GM21529 (cell line): ENCODE results near the gene SLC39A2.
"Not testable (repeated sequence)": the region's sequence is repeated elsewhere in the genome, so short reads cannot be mapped to it uniquely, and the experiment has no call there.

Source experiments
- ATAC-seq: cut with Tn5 transposase; IDR thresholded peaks from one replicate; pipeline ENCODE4 v1.9.1; 2021; ENCODE audit not compliant: unreplicated experiment

Gene SLC39A2

DNA sequence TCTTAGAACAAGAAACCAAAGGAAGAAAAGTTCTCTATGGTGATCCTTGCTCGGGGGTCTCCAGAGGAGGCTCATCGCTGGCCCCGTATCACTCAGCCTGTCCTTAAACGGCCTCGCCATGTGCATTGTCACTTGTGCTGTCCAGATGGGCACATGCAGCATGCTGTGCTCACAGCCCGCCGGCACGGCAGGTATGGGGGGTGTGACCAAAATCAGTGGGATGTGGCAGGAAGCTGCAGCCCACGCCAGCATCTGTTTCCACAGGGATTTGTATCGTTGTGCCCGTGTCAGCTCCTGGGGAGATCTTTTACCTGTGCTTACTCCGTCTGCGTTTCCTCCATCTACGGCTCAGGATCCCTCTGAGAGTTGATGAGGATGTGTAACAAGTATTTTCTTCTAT lies 2.6 kb upstream of the SLC39A2 start:
- no peak for ATAC-seq

GRCh38 chr14:20997115-20997514 lies 2.0 kb upstream of the SLC39A2 start:
- ATAC-seq, result no peak

DNA sequence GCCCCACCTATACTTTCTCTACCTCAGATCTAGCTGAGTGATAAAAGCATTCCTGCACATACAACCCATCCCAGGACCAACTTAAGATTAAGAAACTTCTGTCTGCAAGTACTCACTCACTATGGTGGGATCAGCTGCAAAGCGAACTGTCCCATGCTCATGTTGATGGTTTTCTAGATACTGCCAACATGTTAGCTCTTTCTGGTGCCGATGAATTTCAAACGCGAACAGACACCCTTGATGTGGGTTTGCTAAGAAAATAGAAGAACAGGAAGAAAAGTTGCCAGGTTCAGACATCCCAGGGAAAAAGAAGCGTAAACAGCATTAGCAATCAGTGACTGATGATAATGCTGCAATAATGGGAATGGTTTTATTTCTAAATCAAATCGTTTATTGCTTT lies 1.5 kb upstream of the SLC39A2 start:
- ATAC-seq, result no peak

- ATAC-seq, result no peak
These were observed 954 bp upstream of the SLC39A2 start for GRCh38 chr14:20998139-20998538.

DNA sequence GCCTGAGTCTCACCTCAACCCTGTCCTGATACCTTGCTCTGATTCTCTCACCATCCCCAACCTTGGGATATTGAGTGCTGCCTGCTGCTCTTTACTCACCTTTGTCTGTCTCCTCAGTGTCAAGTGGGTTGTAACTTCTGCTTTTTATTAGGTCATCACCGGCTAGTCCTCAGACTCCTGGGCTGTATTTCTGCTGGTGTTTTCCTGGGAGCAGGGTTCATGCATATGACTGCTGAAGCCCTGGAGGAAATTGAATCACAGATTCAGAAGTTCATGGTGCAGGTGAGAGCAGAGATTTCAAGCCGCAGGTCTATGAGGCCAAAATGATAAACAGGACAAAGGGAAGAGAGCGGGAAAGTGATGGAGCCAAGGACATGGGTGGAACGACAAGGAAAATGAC lies 498 bp downstream of the SLC39A2 start:
- ATAC-seq, result no peak

DNA sequence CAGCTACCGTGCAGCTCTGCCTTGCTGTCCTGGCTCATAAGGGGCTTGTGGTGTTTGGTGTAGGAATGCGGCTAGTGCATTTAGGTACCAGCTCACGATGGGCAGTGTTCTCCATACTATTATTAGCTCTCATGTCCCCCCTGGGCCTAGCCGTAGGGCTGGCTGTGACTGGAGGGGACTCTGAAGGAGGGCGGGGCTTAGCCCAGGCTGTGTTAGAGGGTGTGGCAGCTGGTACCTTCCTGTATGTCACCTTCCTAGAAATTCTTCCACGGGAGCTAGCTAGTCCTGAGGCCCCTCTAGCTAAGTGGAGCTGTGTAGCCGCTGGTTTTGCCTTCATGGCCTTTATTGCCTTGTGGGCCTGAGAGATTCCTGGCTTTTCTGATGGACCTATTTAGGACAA lies 2.1 kb downstream of the SLC39A2 start:
- ATAC-seq, result no peak

- ATAC-seq, result no peak
These were observed 4.8 kb downstream of the SLC39A2 start for GRCh38 chr14:21003788-21004346.

- not testable (repeated sequence) for ATAC-seq
These were observed 10.6 kb downstream of the SLC39A2 start for GRCh38 chr14:21009721-21010120.

GRCh38 chr14:21011136-21011535 lies 12.0 kb downstream of the SLC39A2 start:
- ATAC-seq, result no peak

GRCh38 chr14:21014761-21015190 lies 15.7 kb downstream of the SLC39A2 start:
- peak; percentile 57 for ATAC-seq

DNA sequence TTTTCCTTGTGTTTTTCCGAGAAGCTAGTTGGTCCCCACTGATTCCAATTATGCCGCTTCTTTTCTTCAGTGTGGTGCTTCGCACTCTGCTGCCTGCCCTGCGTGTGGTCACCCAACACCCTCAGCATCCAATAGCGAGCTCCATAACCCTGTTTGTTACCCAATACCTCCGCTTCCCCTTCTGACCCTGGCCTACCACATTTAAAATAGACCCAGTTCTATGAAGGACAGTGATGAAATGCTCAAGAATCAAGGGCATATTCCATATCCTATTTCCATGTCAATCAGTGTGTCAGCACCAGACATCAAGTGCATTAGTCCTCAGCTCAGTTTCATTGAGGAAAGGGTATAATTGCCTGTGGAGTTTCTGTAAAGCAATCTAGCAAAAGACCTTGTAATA lies 16.2 kb downstream of the SLC39A2 start:
- ATAC-seq, result no peak

DNA sequence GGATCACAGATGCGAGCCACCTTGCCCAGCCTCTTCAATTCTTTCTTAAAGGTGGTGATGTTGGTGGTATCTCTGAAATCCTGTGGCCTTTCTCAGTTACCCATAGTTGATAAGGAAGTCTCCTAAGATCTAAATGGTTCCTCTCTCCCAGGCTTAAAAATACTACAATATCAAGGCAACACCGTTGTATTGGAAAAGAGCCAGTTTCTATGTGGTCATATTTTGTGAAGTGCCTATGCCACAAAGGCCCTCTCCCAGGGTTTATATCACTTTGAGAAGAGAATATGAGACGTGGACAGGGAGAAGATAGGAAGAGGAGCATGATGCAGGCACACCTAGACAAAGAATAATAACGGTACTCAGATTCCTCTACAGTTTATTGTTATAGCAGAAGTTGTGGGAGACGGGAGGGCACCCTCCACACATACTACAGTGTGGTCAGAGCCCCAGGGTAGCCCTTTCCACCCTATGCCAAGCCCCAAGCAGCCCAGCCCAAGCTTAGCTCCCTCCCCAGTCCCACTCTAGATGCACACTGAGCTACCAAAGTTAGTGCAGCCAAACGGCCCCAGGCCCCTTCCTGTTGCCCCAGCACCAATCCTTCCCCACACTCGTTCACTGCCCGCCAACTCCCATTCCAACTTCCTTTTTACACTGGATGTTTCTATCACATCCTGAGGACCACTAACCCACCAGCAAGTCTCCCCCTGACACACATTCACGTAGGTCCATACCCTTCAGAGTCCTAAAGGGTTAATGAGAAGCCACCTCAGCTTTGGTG lies 17.5 kb downstream of the SLC39A2 start:
- ATAC-seq, result no peak

- ATAC-seq, result no peak
These were observed 18.6 kb downstream of the SLC39A2 start for GRCh38 chr14:21017528-21018245.

DNA sequence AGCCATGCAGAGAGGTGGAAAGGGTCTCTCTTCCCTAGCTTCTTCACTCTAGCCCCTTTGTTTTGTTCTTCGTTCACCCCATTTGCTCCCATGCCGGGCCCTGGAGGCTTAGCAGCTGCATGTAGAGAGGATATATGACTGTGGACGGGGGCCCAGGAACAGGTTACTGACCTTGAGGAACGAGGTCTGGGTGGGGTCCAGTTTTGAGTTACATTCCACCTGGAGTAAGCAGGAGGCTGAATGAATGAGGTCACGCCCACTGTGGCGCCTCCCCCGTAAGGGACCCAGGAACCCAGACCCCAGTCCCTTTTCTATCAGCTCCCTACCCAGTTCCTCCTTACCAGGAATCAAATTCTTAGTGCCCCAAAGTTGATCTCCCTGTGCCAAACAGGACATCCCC lies 19.2 kb downstream of the SLC39A2 start:
- ATAC-seq, result no peak

DNA sequence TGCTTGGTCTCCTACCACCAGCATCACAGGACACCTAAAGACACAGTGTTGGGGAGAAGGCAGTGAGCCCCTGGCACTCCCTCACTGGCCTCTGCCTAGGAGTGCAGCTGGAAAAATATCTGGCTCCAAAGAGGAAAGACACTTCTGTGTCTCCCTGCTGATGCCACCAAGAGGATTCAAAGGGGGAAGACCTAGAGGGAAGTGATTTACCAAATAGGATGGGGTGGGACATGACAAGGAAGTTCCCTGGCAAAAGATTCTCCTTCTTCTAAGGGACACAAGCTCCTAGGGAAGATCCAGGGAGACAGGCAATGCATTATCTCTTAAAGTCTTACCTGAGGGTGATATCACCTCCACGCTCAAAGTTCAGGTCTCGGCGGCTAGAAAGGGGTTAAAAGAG lies 19.7 kb downstream of the SLC39A2 start:
- no peak for ATAC-seq

- ATAC-seq, result no peak
These were observed 20.3 kb downstream of the SLC39A2 start for GRCh38 chr14:21019366-21019765.

GRCh38 chr14:21020977-21021545 lies 22.0 kb downstream of the SLC39A2 start:
- no peak for ATAC-seq

DNA sequence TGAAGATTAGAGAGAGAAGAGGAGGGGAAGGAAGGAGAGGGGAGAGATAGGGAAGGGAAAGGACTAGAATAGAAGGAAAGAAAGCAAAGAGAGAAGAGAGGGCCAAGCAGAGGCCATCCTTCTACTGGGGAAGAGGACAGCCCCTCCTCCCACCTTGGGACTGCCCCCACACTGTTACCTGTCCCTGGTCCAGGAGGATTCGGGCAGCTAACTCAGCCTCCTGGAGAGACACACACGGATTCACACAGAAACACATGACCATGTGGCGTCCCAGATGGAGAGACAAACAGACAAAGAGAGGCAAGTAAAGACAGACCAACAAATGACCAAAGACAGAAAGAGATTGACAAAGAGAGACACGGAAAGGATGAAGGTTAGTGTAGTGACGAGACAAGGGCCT lies 23.6 kb downstream of the SLC39A2 start:
- no peak for ATAC-seq

DNA sequence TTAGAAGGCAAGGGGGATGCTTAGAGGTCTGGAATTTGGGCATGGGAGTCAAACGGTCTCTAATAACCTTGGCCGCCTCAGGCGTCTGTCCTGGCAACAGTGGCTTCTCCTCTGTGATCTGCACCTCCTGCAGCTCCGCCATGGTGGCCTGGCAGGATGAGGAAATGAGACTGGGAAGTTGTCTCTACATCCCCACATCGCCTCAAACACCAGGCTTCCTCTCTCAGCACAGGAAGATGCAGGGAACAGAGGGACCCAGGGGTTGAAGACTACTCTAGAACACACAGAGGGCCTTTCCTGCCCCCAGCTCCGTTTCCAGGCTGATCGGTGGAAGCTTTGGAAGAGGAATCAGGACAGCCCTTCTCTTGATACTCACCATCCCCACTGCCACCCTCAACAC lies 24.1 kb downstream of the SLC39A2 start:
- no peak for ATAC-seq

DNA sequence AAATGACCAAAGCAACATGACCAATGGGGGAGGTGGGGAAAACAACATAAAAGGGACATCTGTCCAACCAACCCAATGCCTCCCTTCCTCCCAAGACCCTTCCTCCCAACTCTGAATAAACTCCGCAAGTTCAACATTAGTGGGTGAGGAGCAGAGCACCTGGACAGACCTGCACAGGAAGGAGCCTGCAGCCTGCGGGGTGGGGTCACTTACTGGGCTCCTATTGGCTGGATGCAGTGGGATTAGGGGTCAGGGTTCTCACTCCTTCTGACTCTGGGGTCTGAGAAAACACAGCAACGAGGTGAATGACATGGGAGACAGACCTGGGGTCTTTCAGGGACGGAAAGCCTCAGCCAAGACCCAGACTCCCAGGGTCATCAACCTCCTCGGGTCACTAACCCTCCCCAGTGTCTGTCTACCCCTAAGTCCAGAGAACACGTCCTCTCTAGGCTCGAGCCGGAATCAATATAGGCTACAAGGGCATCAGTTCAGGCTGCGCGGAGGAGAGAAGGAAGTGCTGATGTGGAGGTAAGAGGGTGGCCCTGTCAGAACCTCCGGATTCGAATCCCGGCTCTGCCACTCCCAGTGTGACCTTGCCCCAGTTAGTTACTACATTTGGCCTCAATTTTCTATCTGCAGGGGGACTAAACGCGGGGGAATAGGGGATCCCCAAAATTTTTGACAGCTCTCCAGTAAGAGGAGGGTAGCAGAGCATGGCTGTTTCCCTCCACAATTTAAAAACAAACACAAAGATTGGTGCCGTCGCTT lies 24.9 kb downstream of the SLC39A2 start:
- no peak for ATAC-seq
